ENCODE data around the gene EPS8L2.

DNA sequence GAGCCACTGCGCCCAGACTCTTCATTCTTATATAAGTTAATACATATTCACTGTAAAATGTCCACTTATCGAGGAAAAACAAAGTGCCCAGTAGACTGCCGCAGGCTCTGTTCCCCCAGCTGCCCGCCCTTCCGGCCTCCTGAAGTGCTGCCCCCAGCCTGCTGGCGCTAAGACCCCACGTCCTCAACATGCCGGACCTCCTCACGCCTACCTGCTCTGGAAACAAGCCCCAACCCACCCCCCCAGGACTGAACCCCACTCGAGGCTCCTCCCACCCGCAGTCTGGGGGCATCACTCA is 70.2 kb downstream of the EPS8L2 start:
- TF ChIP-seq CTCF (conservative IDR thresholded peaks at IDR 0.05; ENCODE audit: low read depth, low read length) (no peak), EZH2 (IDR thresholded peaks at IDR 0.05; ENCODE audit: borderline replicate concordance, low read depth, low read length, poor library complexity, severe bottlenecking) (no peak)

All from A673 (cell line).